WTC11 (cell line): Measurements from ENCODE around the gene NDE1. TPM values are rescaled to one million over a fixed set of nuclear protein-coding genes. Genes with fewer than 3 reads are reported as not detected.
"Not testable (repeated sequence)": the region's sequence is repeated elsewhere in the genome, so short reads cannot be mapped to it uniquely, and the experiment has no call there.

Experiments
- ATAC-seq: fragments of 200-7000 bp; cut with Tn5 transposase; 2 replicates; pipeline ENCODE4 v1.10.0; 2021; ENCODE audit warnings: mild to moderate bottlenecking, moderate library complexity
- CTCF ChIA-PET: fragments of 300-600 bp; sonication (Branson Sonifier 250); formaldehyde crosslinking; loops from one replicate; lab custom pipeline; 2021; ENCODE audit warnings: antibody characterized with exemption; lab: Charles Lee
- POLR2A ChIA-PET: fragments of 350-600 bp; sonication (Branson Sonifier 250); formaldehyde crosslinking; loops from one replicate; lab custom pipeline; 2021; ENCODE audit warnings: antibody characterized with exemption; lab: Charles Lee
- DNase-seq: peaks from one replicate; pipeline ENCODE4 v3.0.0; 2021; ENCODE audit warnings: low spot score
- H3K27ac Mint-ChIP-seq: 2 replicates; pipeline ENCODE4 v1.8.0; 2021; ENCODE audit warnings: mixed read lengths
- H3K27me3 Mint-ChIP-seq: 2 replicates; pipeline ENCODE4 v1.8.0; 2021; ENCODE audit warnings: low read depth, mild to moderate bottlenecking, moderate library complexity, mixed read lengths
- H3K36me3 Mint-ChIP-seq: 2 replicates; pipeline ENCODE4 v1.8.0; 2021; ENCODE audit warnings: mixed read lengths
- H3K4me1 Mint-ChIP-seq: 2 replicates; pipeline ENCODE4 v1.8.0; 2022; ENCODE audit warnings: mixed read lengths
- H3K4me3 Mint-ChIP-seq: 2 replicates; pipeline ENCODE4 v1.8.0; 2021; ENCODE audit warnings: mild to moderate bottlenecking, moderate library complexity, mixed read lengths
- H3K9me3 Mint-ChIP-seq: 2 replicates; pipeline ENCODE4 v1.8.0; 2021; ENCODE audit warnings: mixed read lengths
- ESRRA ChIP-seq: sonication (generic); formaldehyde crosslinking; IDR thresholded peaks from 2 replicates; pipeline ENCODE4 v1.8.1; 2022; ENCODE audit warnings: mild to moderate bottlenecking, missing genetic modification reagents, borderline replicate concordance
- FOXJ3 ChIP-seq: sonication (generic); formaldehyde crosslinking; IDR thresholded peaks from 2 replicates; pipeline ENCODE4 v1.9.0; 2021; ENCODE audit warnings: missing genetic modification reagents, mild to moderate bottlenecking, borderline replicate concordance
- GABPB1 ChIP-seq: sonication (generic); formaldehyde crosslinking; IDR thresholded peaks from 2 replicates; pipeline ENCODE4 v1.8.1; 2023; ENCODE audit warnings: mild to moderate bottlenecking, missing genetic modification reagents
- IRF2 ChIP-seq: sonication (generic); formaldehyde crosslinking; IDR thresholded peaks from 2 replicates; pipeline ENCODE4 v1.8.0; 2022; ENCODE audit warnings: low read depth, missing genetic modification reagents, borderline replicate concordance
- NR1H2 ChIP-seq: sonication (generic); formaldehyde crosslinking; IDR thresholded peaks from 2 replicates; pipeline ENCODE4 v1.9.0; 2021; ENCODE audit warnings: mild to moderate bottlenecking, moderate library complexity, missing genetic modification reagents
- NR3C1 ChIP-seq: sonication (generic); formaldehyde crosslinking; conservative IDR thresholded peaks from 2 replicates; pipeline ENCODE4 v1.8.1; 2023; ENCODE audit warnings: low read depth, mild to moderate bottlenecking, missing genetic modification reagents
- SP1 ChIP-seq: sonication (generic); formaldehyde crosslinking; conservative IDR thresholded peaks from 2 replicates; pipeline ENCODE4 v1.8.1; 2022; ENCODE audit warnings: missing genetic modification reagents
- total RNA-seq: library from RNA; stranded (reverse); gene quantifications from 3 replicates; pipeline ENCODE4 v1.2.3, GENCODE V29; 2021
- TF ChIP-seq, protein P1 (sequence below): fragments of 250-450 bp; sonication (Bioruptor Pico); IDR thresholded peaks from 2 replicates; pipeline ENCODE4 v2.1.2; 2022; ENCODE audit warnings: mild to moderate bottlenecking, moderate library complexity
- TF ChIP-seq, protein P2 (sequence below): fragments of 250-450 bp; sonication (Bioruptor Pico); IDR thresholded peaks from 2 replicates; pipeline ENCODE4 v1.9.0; 2021; ENCODE audit warnings: mild to moderate bottlenecking
- TF ChIP-seq, protein P3 (sequence below): sonication (generic); formaldehyde crosslinking; IDR thresholded peaks from 2 replicates; pipeline ENCODE4 v1.8.0; 2022; ENCODE audit warnings: mild to moderate bottlenecking, missing genetic modification reagents

NDE1 gene
- total RNA-seq, 1 experiment from 2014 or later, result 39.4 TPM

DNA sequence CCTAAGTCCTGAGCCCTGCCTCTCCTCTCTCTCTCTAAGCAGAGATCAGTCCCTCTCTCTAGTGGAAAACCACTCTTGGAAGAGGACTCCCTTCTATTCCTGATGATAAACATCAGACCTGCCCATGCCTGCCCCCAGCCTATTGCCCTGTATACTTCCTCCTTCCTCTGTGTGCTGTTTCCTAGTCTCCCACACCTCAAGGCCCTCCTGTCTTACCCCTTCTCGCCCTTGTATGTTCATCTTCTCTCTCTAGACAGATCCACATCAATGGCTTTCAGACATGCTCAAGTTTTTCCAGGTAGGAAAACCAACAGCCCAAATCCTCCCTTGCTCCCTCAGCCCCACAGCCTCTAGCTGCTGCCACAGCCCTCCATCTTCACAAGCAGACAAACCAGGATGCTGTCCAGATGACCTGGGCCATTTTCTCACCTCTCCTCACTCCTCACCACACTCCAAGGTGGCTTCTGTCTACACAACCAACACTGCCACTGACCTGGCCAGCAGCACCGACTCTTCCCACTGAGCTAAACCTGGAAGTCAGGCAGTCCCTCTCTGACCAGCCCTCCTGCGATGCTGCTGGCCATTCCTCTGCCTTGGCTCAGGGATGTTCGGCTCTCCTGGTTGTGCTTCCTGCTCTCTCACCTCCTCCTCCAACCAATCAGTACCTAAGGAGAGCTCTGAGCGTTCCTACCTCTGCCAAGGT, 43.4 kb upstream of the NDE1 start (continued):
- TF ChIP-seq, protein P1, sequence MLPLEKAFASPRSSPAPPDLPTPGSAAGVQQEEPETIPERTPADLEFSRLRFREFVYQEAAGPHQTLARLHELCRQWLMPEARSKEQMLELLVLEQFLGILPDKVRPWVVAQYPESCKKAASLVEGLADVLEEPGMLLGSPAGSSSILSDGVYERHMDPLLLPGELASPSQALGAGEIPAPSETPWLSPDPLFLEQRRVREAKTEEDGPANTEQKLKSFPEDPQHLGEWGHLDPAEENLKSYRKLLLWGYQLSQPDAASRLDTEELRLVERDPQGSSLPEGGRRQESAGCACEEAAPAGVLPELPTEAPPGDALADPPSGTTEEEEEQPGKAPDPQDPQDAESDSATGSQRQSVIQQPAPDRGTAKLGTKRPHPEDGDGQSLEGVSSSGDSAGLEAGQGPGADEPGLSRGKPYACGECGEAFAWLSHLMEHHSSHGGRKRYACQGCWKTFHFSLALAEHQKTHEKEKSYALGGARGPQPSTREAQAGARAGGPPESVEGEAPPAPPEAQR (CRISPR knock-in tag), result no peak
- TF ChIP-seq NR3C1 (CRISPR knock-in tag) (no peak), FOXJ3 (CRISPR knock-in tag) (no peak), NR1H2 (CRISPR knock-in tag) (no peak), SP1 (CRISPR knock-in tag) (no peak), ESRRA (CRISPR knock-in tag) (no peak)
- TF ChIP-seq, all 79 proteins: peak for 0

DNA sequence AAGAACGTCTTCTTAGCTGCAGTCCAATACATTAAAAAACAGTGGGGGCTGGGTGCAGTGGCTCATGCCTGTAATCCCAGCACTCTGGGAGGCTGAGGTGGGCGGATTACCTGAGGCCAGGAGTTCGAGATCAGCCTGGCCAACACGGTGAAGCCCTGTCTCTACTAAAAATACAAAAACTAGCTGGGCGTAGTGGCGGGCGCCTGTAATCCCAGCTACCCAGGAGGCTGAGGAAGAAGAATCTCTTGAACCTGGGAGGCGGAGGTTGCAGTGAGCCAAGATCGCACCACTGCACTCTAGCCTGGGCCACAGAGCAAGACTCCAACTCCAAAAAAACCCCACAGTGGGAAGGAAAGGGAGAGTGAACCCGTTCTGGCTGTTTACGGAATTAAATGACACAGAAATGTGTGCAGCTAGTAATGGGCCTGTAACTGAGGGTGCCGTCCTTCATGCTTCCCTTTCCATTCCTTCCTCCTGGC, 42.8 kb upstream of the NDE1 start:
- H3K4me1 Mint-ChIP-seq, H3K9me3 Mint-ChIP-seq, POLR2A ChIA-PET, CTCF ChIA-PET, H3K4me3 Mint-ChIP-seq, ATAC-seq, H3K27me3 Mint-ChIP-seq, DNase-seq: not testable (repeated sequence)
- peaks cover 65% of the 10 kb centered on the region for H3K36me3 Mint-ChIP-seq
- H3K27ac Mint-ChIP-seq, result 0 out of 2 replicates have a peak overlapping the region, but pooled peaks have one; percentile 7

DNA sequence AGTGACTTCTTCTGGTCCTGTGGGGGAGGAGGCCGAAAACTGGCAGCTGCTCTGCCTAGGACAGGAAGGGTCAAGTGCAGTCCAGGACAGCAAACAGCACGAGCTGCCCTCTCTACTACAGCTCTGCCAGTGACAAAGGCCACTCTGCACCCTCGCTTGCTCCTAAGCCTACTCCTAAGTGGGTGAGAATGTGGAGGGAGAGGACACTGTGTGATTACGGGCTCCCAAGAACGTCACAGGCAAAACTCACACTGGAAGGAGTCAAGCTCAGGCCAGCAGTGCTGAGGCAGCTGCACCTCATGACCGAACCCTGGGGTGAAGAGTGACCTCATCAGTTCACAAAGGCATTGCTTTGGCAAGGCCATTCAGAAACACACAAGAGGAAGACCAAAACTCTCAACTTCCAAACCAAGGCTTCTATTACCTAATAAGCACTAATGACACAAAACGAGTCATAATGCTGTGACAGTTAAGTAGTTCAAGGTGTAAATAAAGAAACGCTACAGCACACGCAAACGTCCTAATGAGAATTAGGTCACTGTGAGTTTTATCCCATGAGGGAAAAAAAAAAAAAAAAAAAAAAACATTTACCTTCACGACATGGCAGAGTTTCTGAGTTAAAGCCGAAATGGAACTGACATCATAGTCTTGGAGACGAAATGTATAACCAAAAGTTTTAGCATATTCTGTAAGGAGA, 42.2 kb upstream of the NDE1 start:
- Mint-ChIP-seq H3K9me3 (no peaks in the 10 kb centered on the region), H3K4me1 (no peaks in the 10 kb centered on the region), H3K4me3 (no peak overlapping the region), H3K36me3 (peaks cover 66% of the 10 kb centered on the region), H3K27ac (no peak overlapping the region), H3K27me3 (no peaks in the 10 kb centered on the region)
- ChIA-PET POLR2A (no interaction called here), CTCF (interaction anchor here (0.7 kb wide), 1 partner anchor 43 kb away, joined by 3 read pairs; no protein-coding TSS in a partner anchor)
- no peak for DNase-seq
- ATAC-seq, result no peak
- TF ChIP-seq, protein P2, sequence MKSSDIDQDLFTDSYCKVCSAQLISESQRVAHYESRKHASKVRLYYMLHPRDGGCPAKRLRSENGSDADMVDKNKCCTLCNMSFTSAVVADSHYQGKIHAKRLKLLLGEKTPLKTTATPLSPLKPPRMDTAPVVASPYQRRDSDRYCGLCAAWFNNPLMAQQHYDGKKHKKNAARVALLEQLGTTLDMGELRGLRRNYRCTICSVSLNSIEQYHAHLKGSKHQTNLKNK (CRISPR knock-in tag), result no peak
- TF ChIP-seq IRF2 (no peak), GABPB1 (peak; percentile 34; the same call in 1 of the 2 replicates)
- TF ChIP-seq, all 79 proteins: peak for 1

DNA sequence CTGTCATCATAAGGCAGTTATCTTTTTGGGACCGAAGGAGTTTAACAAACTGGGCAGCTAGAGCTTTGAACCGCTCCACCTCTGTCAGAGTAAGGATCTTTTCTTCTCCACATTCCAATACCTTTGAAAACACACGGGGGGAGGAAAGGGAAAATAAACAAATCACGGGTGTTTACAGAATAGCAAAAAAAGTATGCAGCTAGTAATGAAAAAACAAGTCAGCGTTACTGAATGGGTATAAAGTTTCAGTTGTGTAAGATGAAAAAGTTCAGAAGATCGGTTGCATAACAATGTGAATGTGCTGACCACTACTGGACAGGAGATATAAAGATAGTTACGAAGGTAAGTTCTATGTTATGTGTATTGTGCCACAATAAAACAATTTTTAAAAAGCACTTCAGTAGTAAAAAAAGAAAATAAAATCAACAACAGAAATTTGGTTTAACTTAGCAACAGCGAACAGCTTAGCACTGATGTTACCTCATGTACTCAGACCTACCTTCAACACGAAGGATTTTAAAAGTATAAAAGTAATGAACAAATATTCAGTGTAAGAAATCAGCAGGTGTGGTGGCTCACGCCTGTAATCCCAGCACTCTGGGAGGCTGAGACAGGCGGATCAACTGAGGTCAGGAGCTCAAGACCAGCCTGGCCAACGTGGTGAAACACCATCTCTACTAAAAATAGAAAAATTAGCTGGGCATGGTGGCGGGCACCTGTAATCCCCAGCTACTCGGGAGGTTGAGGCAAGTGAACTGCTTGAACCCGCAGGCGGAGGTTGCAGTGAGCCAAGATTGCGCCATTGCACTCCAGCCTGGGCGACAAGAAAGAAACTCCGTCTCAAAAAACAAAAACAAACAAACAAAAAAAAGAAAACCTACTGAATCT, 41.4 kb upstream of the NDE1 start:
- CTCF ChIA-PET, result interaction anchor here (0.7 kb wide), 1 partner anchor 42 kb away, joined by 3 read pairs; no protein-coding TSS in a partner anchor
- POLR2A ChIA-PET, result no interaction called here

More for the DNA sequence above, 41.4 kb upstream of the NDE1 start:
- peaks cover 67% of the 10 kb centered on the region for H3K36me3 Mint-ChIP-seq
- no peak for ATAC-seq
- H3K27ac Mint-ChIP-seq, result no peak overlapping the region
- TF ChIP-seq, protein P3, sequence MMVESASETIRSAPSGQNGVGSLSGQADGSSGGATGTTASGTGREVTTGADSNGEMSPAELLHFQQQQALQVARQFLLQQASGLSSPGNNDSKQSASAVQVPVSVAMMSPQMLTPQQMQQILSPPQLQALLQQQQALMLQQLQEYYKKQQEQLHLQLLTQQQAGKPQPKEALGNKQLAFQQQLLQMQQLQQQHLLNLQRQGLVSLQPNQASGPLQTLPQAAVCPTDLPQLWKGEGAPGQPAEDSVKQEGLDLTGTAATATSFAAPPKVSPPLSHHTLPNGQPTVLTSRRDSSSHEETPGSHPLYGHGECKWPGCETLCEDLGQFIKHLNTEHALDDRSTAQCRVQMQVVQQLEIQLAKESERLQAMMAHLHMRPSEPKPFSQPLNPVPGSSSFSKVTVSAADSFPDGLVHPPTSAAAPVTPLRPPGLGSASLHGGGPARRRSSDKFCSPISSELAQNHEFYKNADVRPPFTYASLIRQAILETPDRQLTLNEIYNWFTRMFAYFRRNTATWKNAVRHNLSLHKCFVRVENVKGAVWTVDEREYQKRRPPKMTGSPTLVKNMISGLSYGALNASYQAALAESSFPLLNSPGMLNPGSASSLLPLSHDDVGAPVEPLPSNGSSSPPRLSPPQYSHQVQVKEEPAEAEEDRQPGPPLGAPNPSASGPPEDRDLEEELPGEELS, result no peak
- TF ChIP-seq GABPB1, result peak; percentile 83
- no peak overlapping the region for H3K4me3 Mint-ChIP-seq
- no peaks in the 10 kb centered on the region for H3K9me3 Mint-ChIP-seq
- no peak for DNase-seq
- H3K4me1 Mint-ChIP-seq, result no peaks in the 10 kb centered on the region
- no peaks in the 10 kb centered on the region for H3K27me3 Mint-ChIP-seq
